OCI-LY1 (cell line): ENCODE results near the gene ANXA3.

Experiments used
- H2AFZ ChIP-seq: fragments of 200-600 bp; sonication (generic), shearing (Covaris generic); 2 replicates; pipeline ENCODE4 v1.6.0; 2014; ENCODE audit warnings: antibody characterized with exemption, mild to moderate bottlenecking, low read length
- H3F3A ChIP-seq: fragments of 200-600 bp; sonication (generic), shearing (Covaris generic); 2 replicates; pipeline ENCODE4 v1.6.0; 2014; ENCODE audit warnings: mild to moderate bottlenecking, antibody characterized with exemption, low read length, moderate library complexity; ENCODE audit not compliant: insufficient read depth
- H3K27ac ChIP-seq: fragments of 200-600 bp; sonication (generic); 2 replicates; pipeline ENCODE4 v1.5.1; 2014; ENCODE audit warnings: low read length, mixed run types, mild to moderate bottlenecking, low read depth; ENCODE audit not compliant: poor library complexity, severe bottlenecking
- H3K27me3 ChIP-seq: fragments of 200-600 bp; sonication (generic); 2 replicates; pipeline ENCODE4 v1.6.0; 2014; ENCODE audit warnings: antibody characterized with exemption, mild to moderate bottlenecking, low read length, moderate library complexity; ENCODE audit not compliant: insufficient read depth
- H3K36me3 ChIP-seq: fragments of 200-600 bp; sonication (generic); 2 replicates; pipeline ENCODE4 v1.6.1; 2014; ENCODE audit warnings: mild to moderate bottlenecking, antibody characterized with exemption, low read length, moderate library complexity, mixed read lengths; ENCODE audit not compliant: insufficient read depth
- H3K4me1 ChIP-seq: fragments of 200-600 bp; sonication (generic); 2 replicates; pipeline ENCODE4 v1.5.1; 2014; ENCODE audit warnings: mild to moderate bottlenecking, low read length, moderate library complexity; ENCODE audit not compliant: insufficient read depth, severe bottlenecking
- H3K4me2 ChIP-seq: fragments of 200-600 bp; sonication (generic), shearing (Covaris generic); 2 replicates; pipeline ENCODE4 v1.6.1; 2014; ENCODE audit warnings: low read length
- H3K4me3 ChIP-seq: fragments of 200-600 bp; sonication (generic); 2 replicates; pipeline ENCODE4 v1.5.1; 2014; ENCODE audit warnings: low read length, low read depth, mild to moderate bottlenecking, mixed read lengths; ENCODE audit not compliant: poor library complexity, severe bottlenecking
- H3K79me2 ChIP-seq: fragments of 200-600 bp; shearing (Covaris generic); 2 replicates; pipeline ENCODE4 v1.6.1; 2016; ENCODE audit warnings: mixed run types, low read length, mixed read lengths; ENCODE audit not compliant: insufficient read depth
- H3K9ac ChIP-seq: fragments of 200-600 bp; sonication (generic), shearing (Covaris generic); 2 replicates; pipeline ENCODE4 v1.6.1; 2014; ENCODE audit warnings: mild to moderate bottlenecking, low read length, mixed read lengths
- H3K9me2 ChIP-seq: fragments of 200-600 bp; sonication (generic), shearing (Covaris generic); 2 replicates; pipeline ENCODE4 v1.6.1; 2014; ENCODE audit warnings: low read depth, mild to moderate bottlenecking, low read length, mixed read lengths
- H3K9me3 ChIP-seq: fragments of 200-600 bp; shearing (Covaris generic); 2 replicates; pipeline ENCODE4 v1.6.1; 2014; ENCODE audit warnings: low read length, mixed read lengths
- H4K20me1 ChIP-seq: fragments of 200-600 bp; sonication (generic), shearing (Covaris generic); 2 replicates; pipeline ENCODE4 v1.6.0; 2016; ENCODE audit warnings: mild to moderate bottlenecking, low read length; ENCODE audit not compliant: insufficient read depth
- CTCF ChIP-seq: fragments of 200-600 bp; sonication (generic), shearing (Covaris generic); IDR thresholded peaks from 2 replicates; pipeline ENCODE4 v1.5.1; 2017; ENCODE audit warnings: mild to moderate bottlenecking, antibody characterized with exemption, low read length, moderate library complexity, mixed read lengths
- EZH2 ChIP-seq: fragments of 200-600 bp; sonication (generic), shearing (Covaris generic); IDR thresholded peaks from 2 replicates; pipeline ENCODE4 v1.8.0; 2017; ENCODE audit warnings: borderline replicate concordance, mixed run types, mild to moderate bottlenecking, antibody characterized with exemption, low read length, moderate library complexity, mixed read lengths

ANXA3 gene

GRCh38 chr4:78585633-78586032, 34.1 kb downstream of the ANXA3 start:
- no peak overlapping the region for H3K9ac ChIP-seq
- H3K36me3 ChIP-seq: no peaks in the 10 kb centered on the region
- no peak overlapping the region for H3K27ac ChIP-seq
- no peaks in the 10 kb centered on the region for H3K9me2 ChIP-seq
- H3K27me3 ChIP-seq: no peaks in the 10 kb centered on the region
- no peaks in the 10 kb centered on the region for H3F3A ChIP-seq
- no peaks in the 10 kb centered on the region for H3K9me3 ChIP-seq
- H3K4me3 ChIP-seq: no peak overlapping the region
- no peaks in the 10 kb centered on the region for H3K79me2 ChIP-seq
- no peaks in the 10 kb centered on the region for H4K20me1 ChIP-seq
- H3K4me2 ChIP-seq: no peak overlapping the region
- H3K4me1 ChIP-seq: no peaks in the 10 kb centered on the region
- H2AFZ ChIP-seq: no peak overlapping the region
- TF ChIP-seq EZH2: no peak
- TF ChIP-seq CTCF: no peak

- Histone ChIP-seq H3K9me2 (no peaks in the 10 kb centered on the region), H2AFZ (no peak overlapping the region), H3F3A (no peaks in the 10 kb centered on the region), H3K9ac (no peak overlapping the region), H3K4me3 (no peak overlapping the region), H3K79me2 (no peaks in the 10 kb centered on the region), H3K4me1 (no peaks in the 10 kb centered on the region), H4K20me1 (no peaks in the 10 kb centered on the region), H3K27me3 (no peaks in the 10 kb centered on the region), H3K4me2 (no peak overlapping the region), H3K9me3 (no peaks in the 10 kb centered on the region), H3K27ac (no peak overlapping the region), H3K36me3 (no peaks in the 10 kb centered on the region)
- TF ChIP-seq EZH2: no peak
These were observed 37.5 kb downstream of the ANXA3 start for GRCh38 chr4:78588894-78589545.

- Histone ChIP-seq H3K4me2 (no peak overlapping the region), H3K27me3 (no peaks in the 10 kb centered on the region), H3K9ac (no peak overlapping the region), H3K4me3 (no peak overlapping the region), H4K20me1 (no peaks in the 10 kb centered on the region), H2AFZ (no peak overlapping the region), H3K4me1 (no peaks in the 10 kb centered on the region), H3K27ac (no peak overlapping the region), H3F3A (no peaks in the 10 kb centered on the region), H3K9me2 (no peaks in the 10 kb centered on the region), H3K79me2 (no peaks in the 10 kb centered on the region), H3K36me3 (no peaks in the 10 kb centered on the region), H3K9me3 (no peaks in the 10 kb centered on the region)
- TF ChIP-seq EZH2 (no peak), CTCF (no peak)
These were observed 39.8 kb downstream of the ANXA3 start for GRCh38 chr4:78591404-78591803.

GRCh38 chr4:78592088-78592783, 40.7 kb downstream of the ANXA3 start:
- H3K9me3 ChIP-seq: no peaks in the 10 kb centered on the region
- TF ChIP-seq EZH2 (no peak), CTCF (peak; percentile 78)
- H4K20me1 ChIP-seq: no peaks in the 10 kb centered on the region
- no peaks in the 10 kb centered on the region for H3K4me1 ChIP-seq
- no peaks in the 10 kb centered on the region for H3K36me3 ChIP-seq
- H3K27me3 ChIP-seq: no peaks in the 10 kb centered on the region
- H3K27ac ChIP-seq: no peak overlapping the region
- H3K9ac ChIP-seq: no peak overlapping the region
- no peak overlapping the region for H3K4me2 ChIP-seq
- H2AFZ ChIP-seq: no peak overlapping the region
- no peaks in the 10 kb centered on the region for H3K79me2 ChIP-seq
- H3K4me3 ChIP-seq: no peak overlapping the region
- no peaks in the 10 kb centered on the region for H3F3A ChIP-seq
- H3K9me2 ChIP-seq: no peaks in the 10 kb centered on the region
